K562 (cell line): ENCODE data around the gene GPR78. TPM values are rescaled to one million over a fixed set of nuclear protein-coding genes. Genes with fewer than 3 reads are reported as not detected.

Source experiments
- ARNT ChIP-seq, 2 experiments: fragments of 450-650 bp; IDR thresholded peaks; 2 replicates each; pipeline ENCODE4 v1.6.1; 2016; ENCODE audit warnings: mild to moderate bottlenecking in 1 of 2
- CBX5 ChIP-seq: IDR thresholded peaks from 2 replicates; pipeline ENCODE4 v1.6.1; 2014; ENCODE audit warnings: low read depth, borderline replicate concordance
- KLF16 ChIP-seq: IDR thresholded peaks from 2 replicates; pipeline ENCODE4 v1.6.1; 2016; ENCODE audit warnings: antibody characterized with exemption
- NCOA1 ChIP-seq: fragments of 450-650 bp; IDR thresholded peaks from 2 replicates; pipeline ENCODE4 v1.6.1; 2016; ENCODE audit warnings: low read depth
- NR4A1 ChIP-seq, 2 experiments: fragments of 250-450 bp in 1 of 2; fragments of 450-650 bp in 1 of 2; sonication (Bioruptor Pico) in 1 of 2; IDR thresholded peaks; 2 replicates each; pipeline versions ENCODE4 v1.4.0 to v1.6.1; 2016 to 2020; ENCODE audit warnings: mild to moderate bottlenecking in 2 of 2, missing compliant biosample characterization in 1 of 2, missing genetic modification characterization in 1 of 2, moderate library complexity in 1 of 2
- RAD21 ChIP-seq, 2 experiments: fragments of 250-450 bp in 1 of 2; fragments of 450-650 bp in 1 of 2; sonication (Bioruptor Pico) in 1 of 2; formaldehyde crosslinking in 1 of 2; IDR thresholded peaks in 1 of 2; conservative IDR thresholded peaks in 1 of 2; 2 replicates each; pipeline versions ENCODE4 v1.4.0 to v1.8.0; 2020 to 2022; ENCODE audit warnings: mild to moderate bottlenecking in 2 of 2, moderate library complexity in 1 of 2
- RBM22 ChIP-seq: fragments of 200-400 bp; formaldehyde crosslinking; IDR thresholded peaks from 2 replicates; pipeline ENCODE4 v1.6.1; 2018; ENCODE audit warnings: low read length, low read depth; ENCODE audit not compliant: poor library complexity, severe bottlenecking
- ZNF217 ChIP-seq: sonication (generic); formaldehyde crosslinking; IDR thresholded peaks from 2 replicates; pipeline ENCODE4 v1.8.0; 2022; ENCODE audit warnings: mild to moderate bottlenecking, missing genetic modification reagents
- ZNF408 ChIP-seq: fragments of 250-450 bp; sonication (Bioruptor Pico); IDR thresholded peaks from 2 replicates; pipeline ENCODE4 v1.4.0; 2020; ENCODE audit warnings: low read depth, mild to moderate bottlenecking, moderate library complexity
- polyA plus RNA-seq, 8 experiments: library from polyadenylated mRNA; depleted of rRNA in 4 of 8; stranded (reverse) in 5 of 8; unstranded in 3 of 8; fragments of >200 nt; fragmentation: Nextera tagmentation in 2 of 8; fragmentation: Illumina TruSeq in 1 of 8; extraction: Ambion mirVana in 2 of 8; extraction: Trizol in 1 of 8; gene quantifications; 2 replicates each; pipeline versions ENCODE4 v1.2.1 to v1.2.3, GENCODE V29; 2011 to 2014; ENCODE audit warnings: inconsistent platforms in 1 of 8, missing spikeins in 1 of 8
- total RNA-seq, 7 experiments: library from RNA; depleted of rRNA in 6 of 7; stranded (reverse); fragments of >200 nt in 6 of 7; fragmentation: Illumina TruSeq in 2 of 7; extraction: Trizol in 2 of 7; gene quantifications; 2 replicates each; pipeline versions ENCODE4 v1.2.1 to v1.2.3, GENCODE V29; 2011 to 2021; ENCODE audit warnings: low replicate concordance in 1 of 7
- TF ChIP-seq, protein P1 (sequence below): fragments of 200-800 bp; sonication (Bioruptor generic); IDR thresholded peaks from 2 replicates; pipeline ENCODE4 v1.6.1; 2017; ENCODE audit warnings: missing genetic modification characterization, missing compliant biosample characterization
- TF ChIP-seq, protein P2 (sequence below): fragments of 250-450 bp; sonication (Bioruptor Pico); IDR thresholded peaks from 2 replicates; pipeline ENCODE4 v1.8.0; 2022; ENCODE audit warnings: moderate library complexity, mild to moderate bottlenecking, inconsistent platforms
- TF ChIP-seq, protein P3 (sequence below), 2 experiments: fragments of 450-650 bp in 1 of 2; sonication (generic) in 1 of 2; formaldehyde crosslinking in 1 of 2; IDR thresholded peaks in 1 of 2; conservative IDR thresholded peaks in 1 of 2; 2 replicates each; pipeline versions ENCODE4 v1.6.1 to v1.8.1; 2016 to 2023; ENCODE audit warnings: mild to moderate bottlenecking in 2 of 2, moderate library complexity in 2 of 2, inconsistent platforms in 1 of 2, missing genetic modification reagents in 1 of 2
- TF ChIP-seq, protein P4 (sequence below): fragments of 450-650 bp; IDR thresholded peaks from 2 replicates; pipeline ENCODE4 v1.7.1; 2018; ENCODE audit warnings: mild to moderate bottlenecking, low read depth; ENCODE audit not compliant: partially characterized antibody
- TF ChIP-seq, protein P5 (sequence below): fragments of 150-350 bp; conservative IDR thresholded peaks from 2 replicates; pipeline ENCODE4 v1.6.1; 2014; ENCODE audit warnings: low read length
- TF ChIP-seq, protein P6 (sequence below): fragments of 250-450 bp; sonication (Bioruptor Pico); IDR thresholded peaks from 2 replicates; pipeline ENCODE4 v1.5.0; 2022; ENCODE audit warnings: mild to moderate bottlenecking

GPR78 gene
- total and polyA plus RNA-seq, 9 of the 15 experiments (the other 6 are each of a cell fraction or from before 2014, with no cell fraction given) = 0.04 to 0.13 (median 0.07) TPM; not detected in 4

DNA sequence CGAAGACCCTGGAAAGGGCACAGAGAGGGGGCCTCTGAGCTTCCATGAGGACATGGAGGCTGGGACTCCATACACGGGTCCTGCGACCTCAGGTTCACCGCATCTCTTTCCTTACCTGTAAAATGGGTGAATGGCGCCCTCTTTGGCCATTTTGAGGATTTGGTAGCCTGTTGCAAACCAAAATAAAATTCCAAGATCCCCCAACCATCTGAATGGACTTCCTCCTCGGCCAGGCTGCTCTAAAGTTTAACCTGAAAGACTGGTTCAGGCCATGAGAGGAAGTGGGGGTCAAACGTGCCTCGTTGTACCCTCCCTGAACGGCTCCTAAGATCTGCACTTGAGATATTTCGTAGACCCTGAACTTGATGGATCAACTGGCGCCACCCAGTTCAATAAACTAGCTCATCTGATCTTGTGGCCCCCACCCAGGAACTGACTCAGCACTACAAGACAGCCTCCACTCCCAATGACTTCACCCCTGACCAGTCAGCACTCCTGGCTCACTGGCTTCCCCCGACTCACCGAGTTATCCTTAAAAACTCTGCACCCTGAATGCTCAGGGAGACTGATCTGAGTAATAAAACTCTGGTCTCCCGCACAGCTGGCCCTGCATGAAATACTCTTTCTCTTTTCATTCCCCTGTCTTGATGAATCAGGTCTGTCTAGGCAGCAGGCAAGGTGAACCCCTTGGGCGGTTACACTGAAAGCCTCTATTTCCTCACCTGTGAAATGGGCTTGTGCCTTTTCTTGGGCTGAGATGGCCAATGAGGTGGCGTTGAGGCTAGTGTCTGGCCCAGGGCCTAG, 32.9 kb upstream of the GPR78 start (continued):
- TF ChIP-seq NCOA1 (no peak), KLF16 (no peak), RAD21 (CRISPR knock-in tag; conservative IDR thresholded peaks at IDR 0.05 in 1 of 2, IDR thresholded peaks at IDR 0.05 in 1 of 2) (peak; percentile 53 to 85), ARNT (IDR thresholded peaks at IDR 0.05) (no peak), RBM22 (no peak), CBX5 (no peak), NR4A1 (CRISPR knock-in tag; IDR thresholded peaks at IDR 0.05) (no peak), NR4A1 (tag; IDR thresholded peaks at IDR 0.05) (no peak; the same call in 1 of the 2 replicates), ZNF217 (CRISPR knock-in tag) (no peak), ZNF408 (CRISPR knock-in tag) (no peak)
- TF ChIP-seq, protein P1, sequence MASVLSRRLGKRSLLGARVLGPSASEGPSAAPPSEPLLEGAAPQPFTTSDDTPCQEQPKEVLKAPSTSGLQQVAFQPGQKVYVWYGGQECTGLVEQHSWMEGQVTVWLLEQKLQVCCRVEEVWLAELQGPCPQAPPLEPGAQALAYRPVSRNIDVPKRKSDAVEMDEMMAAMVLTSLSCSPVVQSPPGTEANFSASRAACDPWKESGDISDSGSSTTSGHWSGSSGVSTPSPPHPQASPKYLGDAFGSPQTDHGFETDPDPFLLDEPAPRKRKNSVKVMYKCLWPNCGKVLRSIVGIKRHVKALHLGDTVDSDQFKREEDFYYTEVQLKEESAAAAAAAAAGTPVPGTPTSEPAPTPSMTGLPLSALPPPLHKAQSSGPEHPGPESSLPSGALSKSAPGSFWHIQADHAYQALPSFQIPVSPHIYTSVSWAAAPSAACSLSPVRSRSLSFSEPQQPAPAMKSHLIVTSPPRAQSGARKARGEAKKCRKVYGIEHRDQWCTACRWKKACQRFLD (CRISPR knock-in tag) = no peak
- TF ChIP-seq, protein P2, sequence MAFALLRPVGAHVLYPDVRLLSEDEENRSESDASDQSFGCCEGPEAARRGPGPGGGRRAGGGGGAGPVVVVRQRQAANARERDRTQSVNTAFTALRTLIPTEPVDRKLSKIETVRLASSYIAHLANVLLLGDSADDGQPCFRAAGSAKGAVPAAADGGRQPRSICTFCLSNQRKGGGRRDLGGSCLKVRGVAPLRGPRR (CRISPR knock-in tag) = no peak
- TF ChIP-seq, protein P3, sequence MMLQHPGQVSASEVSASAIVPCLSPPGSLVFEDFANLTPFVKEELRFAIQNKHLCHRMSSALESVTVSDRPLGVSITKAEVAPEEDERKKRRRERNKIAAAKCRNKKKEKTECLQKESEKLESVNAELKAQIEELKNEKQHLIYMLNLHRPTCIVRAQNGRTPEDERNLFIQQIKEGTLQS (IDR thresholded peaks at IDR 0.05) = peak; percentile 87
- TF ChIP-seq, protein P3 (CRISPR knock-in tag; conservative IDR thresholded peaks at IDR 0.05) = no peak
- TF ChIP-seq, protein P4, sequence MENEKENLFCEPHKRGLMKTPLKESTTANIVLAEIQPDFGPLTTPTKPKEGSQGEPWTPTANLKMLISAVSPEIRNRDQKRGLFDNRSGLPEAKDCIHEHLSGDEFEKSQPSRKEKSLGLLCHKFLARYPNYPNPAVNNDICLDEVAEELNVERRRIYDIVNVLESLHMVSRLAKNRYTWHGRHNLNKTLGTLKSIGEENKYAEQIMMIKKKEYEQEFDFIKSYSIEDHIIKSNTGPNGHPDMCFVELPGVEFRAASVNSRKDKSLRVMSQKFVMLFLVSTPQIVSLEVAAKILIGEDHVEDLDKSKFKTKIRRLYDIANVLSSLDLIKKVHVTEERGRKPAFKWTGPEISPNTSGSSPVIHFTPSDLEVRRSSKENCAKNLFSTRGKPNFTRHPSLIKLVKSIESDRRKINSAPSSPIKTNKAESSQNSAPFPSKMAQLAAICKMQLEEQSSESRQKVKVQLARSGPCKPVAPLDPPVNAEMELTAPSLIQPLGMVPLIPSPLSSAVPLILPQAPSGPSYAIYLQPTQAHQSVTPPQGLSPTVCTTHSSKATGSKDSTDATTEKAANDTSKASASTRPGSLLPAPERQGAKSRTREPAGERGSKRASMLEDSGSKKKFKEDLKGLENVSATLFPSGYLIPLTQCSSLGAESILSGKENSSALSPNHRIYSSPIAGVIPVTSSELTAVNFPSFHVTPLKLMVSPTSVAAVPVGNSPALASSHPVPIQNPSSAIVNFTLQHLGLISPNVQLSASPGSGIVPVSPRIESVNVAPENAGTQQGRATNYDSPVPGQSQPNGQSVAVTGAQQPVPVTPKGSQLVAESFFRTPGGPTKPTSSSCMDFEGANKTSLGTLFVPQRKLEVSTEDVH = no peak
- TF ChIP-seq, protein P5, sequence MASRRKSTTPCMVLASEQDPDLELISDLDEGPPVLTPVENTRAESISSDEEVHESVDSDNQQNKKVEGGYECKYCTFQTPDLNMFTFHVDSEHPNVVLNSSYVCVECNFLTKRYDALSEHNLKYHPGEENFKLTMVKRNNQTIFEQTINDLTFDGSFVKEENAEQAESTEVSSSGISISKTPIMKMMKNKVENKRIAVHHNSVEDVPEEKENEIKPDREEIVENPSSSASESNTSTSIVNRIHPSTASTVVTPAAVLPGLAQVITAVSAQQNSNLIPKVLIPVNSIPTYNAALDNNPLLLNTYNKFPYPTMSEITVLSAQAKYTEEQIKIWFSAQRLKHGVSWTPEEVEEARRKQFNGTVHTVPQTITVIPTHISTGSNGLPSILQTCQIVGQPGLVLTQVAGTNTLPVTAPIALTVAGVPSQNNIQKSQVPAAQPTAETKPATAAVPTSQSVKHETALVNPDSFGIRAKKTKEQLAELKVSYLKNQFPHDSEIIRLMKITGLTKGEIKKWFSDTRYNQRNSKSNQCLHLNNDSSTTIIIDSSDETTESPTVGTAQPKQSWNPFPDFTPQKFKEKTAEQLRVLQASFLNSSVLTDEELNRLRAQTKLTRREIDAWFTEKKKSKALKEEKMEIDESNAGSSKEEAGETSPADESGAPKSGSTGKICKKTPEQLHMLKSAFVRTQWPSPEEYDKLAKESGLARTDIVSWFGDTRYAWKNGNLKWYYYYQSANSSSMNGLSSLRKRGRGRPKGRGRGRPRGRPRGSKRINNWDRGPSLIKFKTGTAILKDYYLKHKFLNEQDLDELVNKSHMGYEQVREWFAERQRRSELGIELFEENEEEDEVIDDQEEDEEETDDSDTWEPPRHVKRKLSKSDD = no peak
- TF ChIP-seq, protein P6, sequence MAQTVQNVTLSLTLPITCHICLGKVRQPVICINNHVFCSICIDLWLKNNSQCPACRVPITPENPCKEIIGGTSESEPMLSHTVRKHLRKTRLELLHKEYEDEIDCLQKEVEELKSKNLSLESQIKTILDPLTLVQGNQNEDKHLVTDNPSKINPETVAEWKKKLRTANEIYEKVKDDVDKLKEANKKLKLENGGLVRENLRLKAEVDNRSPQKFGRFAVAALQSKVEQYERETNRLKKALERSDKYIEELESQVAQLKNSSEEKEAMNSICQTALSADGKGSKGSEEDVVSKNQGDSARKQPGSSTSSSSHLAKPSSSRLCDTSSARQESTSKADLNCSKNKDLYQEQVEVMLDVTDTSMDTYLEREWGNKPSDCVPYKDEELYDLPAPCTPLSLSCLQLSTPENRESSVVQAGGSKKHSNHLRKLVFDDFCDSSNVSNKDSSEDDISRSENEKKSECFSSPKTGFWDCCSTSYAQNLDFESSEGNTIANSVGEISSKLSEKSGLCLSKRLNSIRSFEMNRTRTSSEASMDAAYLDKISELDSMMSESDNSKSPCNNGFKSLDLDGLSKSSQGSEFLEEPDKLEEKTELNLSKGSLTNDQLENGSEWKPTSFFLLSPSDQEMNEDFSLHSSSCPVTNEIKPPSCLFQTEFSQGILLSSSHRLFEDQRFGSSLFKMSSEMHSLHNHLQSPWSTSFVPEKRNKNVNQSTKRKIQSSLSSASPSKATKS (CRISPR knock-in tag) = no peak
